WTC11 (cell line): ENCODE data around the gene SENP8. TPM values are rescaled to one million over a fixed set of nuclear protein-coding genes. Genes with fewer than 3 reads are reported as not detected.

Experiments used
- ATAC-seq: fragments of 200-7000 bp; cut with Tn5 transposase; 2 replicates; pipeline ENCODE4 v1.10.0; 2021; ENCODE audit warnings: mild to moderate bottlenecking, moderate library complexity
- CTCF ChIA-PET: fragments of 300-600 bp; sonication (Branson Sonifier 250); formaldehyde crosslinking; loops from one replicate; lab custom pipeline; 2021; ENCODE audit warnings: antibody characterized with exemption; lab: Charles Lee
- POLR2A ChIA-PET: fragments of 350-600 bp; sonication (Branson Sonifier 250); formaldehyde crosslinking; loops from one replicate; lab custom pipeline; 2021; ENCODE audit warnings: antibody characterized with exemption; lab: Charles Lee
- DNase-seq: peaks from one replicate; pipeline ENCODE4 v3.0.0; 2021; ENCODE audit warnings: low spot score
- H3K27ac Mint-ChIP-seq: 2 replicates; pipeline ENCODE4 v1.8.0; 2021; ENCODE audit warnings: mixed read lengths
- H3K27me3 Mint-ChIP-seq: 2 replicates; pipeline ENCODE4 v1.8.0; 2021; ENCODE audit warnings: low read depth, mild to moderate bottlenecking, moderate library complexity, mixed read lengths
- H3K36me3 Mint-ChIP-seq: 2 replicates; pipeline ENCODE4 v1.8.0; 2021; ENCODE audit warnings: mixed read lengths
- H3K4me1 Mint-ChIP-seq: 2 replicates; pipeline ENCODE4 v1.8.0; 2022; ENCODE audit warnings: mixed read lengths
- H3K4me3 Mint-ChIP-seq: 2 replicates; pipeline ENCODE4 v1.8.0; 2021; ENCODE audit warnings: mild to moderate bottlenecking, moderate library complexity, mixed read lengths
- H3K9me3 Mint-ChIP-seq: 2 replicates; pipeline ENCODE4 v1.8.0; 2021; ENCODE audit warnings: mixed read lengths
- ATF1 ChIP-seq: sonication (generic); formaldehyde crosslinking; IDR thresholded peaks from 2 replicates; pipeline ENCODE4 v1.8.1; 2023; ENCODE audit warnings: mild to moderate bottlenecking, moderate library complexity, missing genetic modification reagents
- CBFB ChIP-seq: sonication (generic); formaldehyde crosslinking; IDR thresholded peaks from 2 replicates; pipeline ENCODE4 v1.8.1; 2022; ENCODE audit warnings: mild to moderate bottlenecking, low read depth, missing genetic modification reagents
- ELF4 ChIP-seq: sonication (generic); formaldehyde crosslinking; IDR thresholded peaks from 2 replicates; pipeline ENCODE4 v1.8.1; 2022; ENCODE audit warnings: low read depth, mild to moderate bottlenecking, moderate library complexity, missing genetic modification reagents
- GRHL2 ChIP-seq: fragments of 250-450 bp; sonication (Bioruptor Pico); IDR thresholded peaks from 2 replicates; pipeline ENCODE4 v1.8.0; 2022; ENCODE audit warnings: mild to moderate bottlenecking, moderate library complexity; ENCODE audit not compliant: insufficient replicate concordance, severe bottlenecking
- MYBL2 ChIP-seq: sonication (generic); formaldehyde crosslinking; IDR thresholded peaks from 2 replicates; pipeline ENCODE4 v1.8.1; 2023; ENCODE audit warnings: mild to moderate bottlenecking, moderate library complexity, missing genetic modification reagents
- PRRX2 ChIP-seq: fragments of 250-450 bp; sonication (Bioruptor Pico); IDR thresholded peaks from 2 replicates; pipeline ENCODE4 v1.8.0; 2021; ENCODE audit warnings: mild to moderate bottlenecking
- TCF7 ChIP-seq: sonication (generic); formaldehyde crosslinking; IDR thresholded peaks from 2 replicates; pipeline ENCODE4 v1.8.0; 2022; ENCODE audit warnings: mild to moderate bottlenecking, low read depth, missing genetic modification reagents, moderate library complexity
- ZNF423 ChIP-seq: fragments of 250-450 bp; sonication (Bioruptor Pico); IDR thresholded peaks from 2 replicates; pipeline ENCODE4 v2.1.2; 2022; ENCODE audit warnings: mild to moderate bottlenecking, moderate library complexity
- ZNF671 ChIP-seq: fragments of 250-450 bp; sonication (Bioruptor Pico); IDR thresholded peaks from 2 replicates; pipeline ENCODE4 v1.8.0; 2021; ENCODE audit warnings: mild to moderate bottlenecking
- total RNA-seq: library from RNA; stranded (reverse); gene quantifications from 3 replicates; pipeline ENCODE4 v1.2.3, GENCODE V29; 2021
- TF ChIP-seq, protein P1 (sequence below): fragments of 250-450 bp; sonication (Bioruptor Pico); IDR thresholded peaks from 2 replicates; pipeline ENCODE4 v1.9.0; 2021; ENCODE audit warnings: mild to moderate bottlenecking
- TF ChIP-seq, protein P2 (sequence below): sonication (generic); formaldehyde crosslinking; IDR thresholded peaks from 2 replicates; pipeline ENCODE4 v1.8.0; 2023; ENCODE audit warnings: mild to moderate bottlenecking, missing genetic modification reagents
- TF ChIP-seq, protein P3 (sequence below): fragments of 250-450 bp; sonication (Bioruptor Pico); IDR thresholded peaks from 2 replicates; pipeline ENCODE4 v1.9.0; 2021; ENCODE audit warnings: mild to moderate bottlenecking
- TF ChIP-seq, protein P4 (sequence below): sonication (generic); formaldehyde crosslinking; IDR thresholded peaks from 2 replicates; pipeline ENCODE4 v1.8.1; 2023; ENCODE audit warnings: mild to moderate bottlenecking, missing genetic modification reagents, moderate library complexity
- TF ChIP-seq, protein P5 (sequence below): sonication (generic); formaldehyde crosslinking; IDR thresholded peaks from 2 replicates; pipeline ENCODE4 v1.8.1; 2023; ENCODE audit warnings: mild to moderate bottlenecking, missing genetic modification reagents, moderate library complexity
- TF ChIP-seq, protein P6 (sequence below): sonication (generic); formaldehyde crosslinking; IDR thresholded peaks from 2 replicates; pipeline ENCODE4 v1.8.1; 2023; ENCODE audit warnings: mild to moderate bottlenecking, missing genetic modification reagents
- TF ChIP-seq, protein P7 (sequence below): sonication (generic); formaldehyde crosslinking; IDR thresholded peaks from 2 replicates; pipeline ENCODE4 v1.8.1; 2022; ENCODE audit warnings: mild to moderate bottlenecking, moderate library complexity, missing genetic modification reagents

SENP8 gene
- total RNA-seq, 1 experiment from 2014 or later = 6.3 TPM

DNA sequence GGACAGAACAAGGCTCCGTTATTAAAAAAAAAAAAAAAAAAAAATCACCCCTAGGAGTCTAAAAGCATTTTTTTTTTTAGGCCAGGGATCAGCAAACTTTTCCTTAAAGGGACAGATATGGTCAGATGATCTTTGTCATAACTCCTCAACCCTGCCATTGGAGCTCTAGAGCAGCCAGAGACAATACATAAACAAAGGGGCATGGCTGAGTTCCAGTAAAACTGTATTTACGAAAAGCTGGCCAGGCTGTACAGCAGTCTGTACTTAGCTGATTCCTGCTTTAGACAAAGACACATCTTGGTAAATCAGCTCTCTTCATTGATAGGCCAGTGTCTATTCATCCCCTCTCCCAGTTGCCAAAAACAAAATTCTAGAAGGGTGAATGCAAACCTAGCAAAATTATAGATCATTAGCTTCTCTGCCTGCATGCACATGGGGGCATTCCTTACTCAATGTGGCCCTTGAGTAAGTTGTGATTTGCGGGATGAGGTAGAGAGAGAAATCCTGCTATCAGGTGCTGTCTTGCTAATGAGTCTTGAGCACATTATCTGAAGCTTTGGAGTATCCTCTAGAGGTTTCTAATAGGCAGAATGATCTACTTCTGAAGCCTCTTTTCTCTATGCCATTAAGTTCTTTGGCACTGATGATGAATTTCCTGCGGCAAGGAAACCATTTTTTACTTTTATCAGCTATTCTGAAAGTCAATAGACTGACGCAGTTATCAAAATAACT lies 35.2 kb downstream of the SENP8 start (continued):
- TF ChIP-seq, protein P1, sequence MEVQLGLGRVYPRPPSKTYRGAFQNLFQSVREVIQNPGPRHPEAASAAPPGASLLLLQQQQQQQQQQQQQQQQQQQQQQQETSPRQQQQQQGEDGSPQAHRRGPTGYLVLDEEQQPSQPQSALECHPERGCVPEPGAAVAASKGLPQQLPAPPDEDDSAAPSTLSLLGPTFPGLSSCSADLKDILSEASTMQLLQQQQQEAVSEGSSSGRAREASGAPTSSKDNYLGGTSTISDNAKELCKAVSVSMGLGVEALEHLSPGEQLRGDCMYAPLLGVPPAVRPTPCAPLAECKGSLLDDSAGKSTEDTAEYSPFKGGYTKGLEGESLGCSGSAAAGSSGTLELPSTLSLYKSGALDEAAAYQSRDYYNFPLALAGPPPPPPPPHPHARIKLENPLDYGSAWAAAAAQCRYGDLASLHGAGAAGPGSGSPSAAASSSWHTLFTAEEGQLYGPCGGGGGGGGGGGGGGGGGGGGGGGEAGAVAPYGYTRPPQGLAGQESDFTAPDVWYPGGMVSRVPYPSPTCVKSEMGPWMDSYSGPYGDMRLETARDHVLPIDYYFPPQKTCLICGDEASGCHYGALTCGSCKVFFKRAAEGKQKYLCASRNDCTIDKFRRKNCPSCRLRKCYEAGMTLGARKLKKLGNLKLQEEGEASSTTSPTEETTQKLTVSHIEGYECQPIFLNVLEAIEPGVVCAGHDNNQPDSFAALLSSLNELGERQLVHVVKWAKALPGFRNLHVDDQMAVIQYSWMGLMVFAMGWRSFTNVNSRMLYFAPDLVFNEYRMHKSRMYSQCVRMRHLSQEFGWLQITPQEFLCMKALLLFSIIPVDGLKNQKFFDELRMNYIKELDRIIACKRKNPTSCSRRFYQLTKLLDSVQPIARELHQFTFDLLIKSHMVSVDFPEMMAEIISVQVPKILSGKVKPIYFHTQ (CRISPR knock-in tag) = no peak
- TF ChIP-seq ZNF671 = no peak
- TF ChIP-seq MYBL2 (CRISPR knock-in tag) = no peak
- TF ChIP-seq ATF1 (CRISPR knock-in tag) = no peak
- no peak for TF ChIP-seq TCF7 (CRISPR knock-in tag)
- TF ChIP-seq GRHL2 (CRISPR knock-in tag) = no peak
- TF ChIP-seq, protein P2, sequence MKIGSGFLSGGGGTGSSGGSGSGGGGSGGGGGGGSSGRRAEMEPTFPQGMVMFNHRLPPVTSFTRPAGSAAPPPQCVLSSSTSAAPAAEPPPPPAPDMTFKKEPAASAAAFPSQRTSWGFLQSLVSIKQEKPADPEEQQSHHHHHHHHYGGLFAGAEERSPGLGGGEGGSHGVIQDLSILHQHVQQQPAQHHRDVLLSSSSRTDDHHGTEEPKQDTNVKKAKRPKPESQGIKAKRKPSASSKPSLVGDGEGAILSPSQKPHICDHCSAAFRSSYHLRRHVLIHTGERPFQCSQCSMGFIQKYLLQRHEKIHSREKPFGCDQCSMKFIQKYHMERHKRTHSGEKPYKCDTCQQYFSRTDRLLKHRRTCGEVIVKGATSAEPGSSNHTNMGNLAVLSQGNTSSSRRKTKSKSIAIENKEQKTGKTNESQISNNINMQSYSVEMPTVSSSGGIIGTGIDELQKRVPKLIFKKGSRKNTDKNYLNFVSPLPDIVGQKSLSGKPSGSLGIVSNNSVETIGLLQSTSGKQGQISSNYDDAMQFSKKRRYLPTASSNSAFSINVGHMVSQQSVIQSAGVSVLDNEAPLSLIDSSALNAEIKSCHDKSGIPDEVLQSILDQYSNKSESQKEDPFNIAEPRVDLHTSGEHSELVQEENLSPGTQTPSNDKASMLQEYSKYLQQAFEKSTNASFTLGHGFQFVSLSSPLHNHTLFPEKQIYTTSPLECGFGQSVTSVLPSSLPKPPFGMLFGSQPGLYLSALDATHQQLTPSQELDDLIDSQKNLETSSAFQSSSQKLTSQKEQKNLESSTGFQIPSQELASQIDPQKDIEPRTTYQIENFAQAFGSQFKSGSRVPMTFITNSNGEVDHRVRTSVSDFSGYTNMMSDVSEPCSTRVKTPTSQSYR (CRISPR knock-in tag) = no peak
- TF ChIP-seq, protein P3, sequence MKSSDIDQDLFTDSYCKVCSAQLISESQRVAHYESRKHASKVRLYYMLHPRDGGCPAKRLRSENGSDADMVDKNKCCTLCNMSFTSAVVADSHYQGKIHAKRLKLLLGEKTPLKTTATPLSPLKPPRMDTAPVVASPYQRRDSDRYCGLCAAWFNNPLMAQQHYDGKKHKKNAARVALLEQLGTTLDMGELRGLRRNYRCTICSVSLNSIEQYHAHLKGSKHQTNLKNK (CRISPR knock-in tag) = no peak
- TF ChIP-seq, protein P4, sequence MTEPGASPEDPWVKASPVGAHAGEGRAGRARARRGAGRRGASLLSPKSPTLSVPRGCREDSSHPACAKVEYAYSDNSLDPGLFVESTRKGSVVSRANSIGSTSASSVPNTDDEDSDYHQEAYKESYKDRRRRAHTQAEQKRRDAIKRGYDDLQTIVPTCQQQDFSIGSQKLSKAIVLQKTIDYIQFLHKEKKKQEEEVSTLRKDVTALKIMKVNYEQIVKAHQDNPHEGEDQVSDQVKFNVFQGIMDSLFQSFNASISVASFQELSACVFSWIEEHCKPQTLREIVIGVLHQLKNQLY (CRISPR knock-in tag) = no peak
- no peak for TF ChIP-seq PRRX2 (CRISPR knock-in tag)

DNA sequence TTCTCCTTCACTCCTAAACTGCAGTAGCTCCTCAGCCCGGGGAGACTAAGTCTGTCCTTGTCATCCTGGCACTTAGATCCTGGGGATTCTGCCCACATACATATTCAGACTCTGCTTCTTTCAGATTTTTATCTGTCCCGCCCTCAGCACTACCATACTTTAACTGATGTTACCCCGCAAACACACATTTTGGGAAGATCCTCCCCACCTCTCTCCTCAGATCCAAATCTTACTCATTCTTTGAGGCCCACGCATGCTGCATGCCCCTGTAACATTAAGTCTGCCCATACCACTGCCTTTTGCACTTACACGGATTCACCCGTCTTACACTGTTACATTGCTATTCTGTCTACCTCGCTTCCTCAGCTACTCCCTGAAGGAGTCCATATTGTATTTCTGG lies 36.1 kb downstream of the SENP8 start:
- CTCF ChIA-PET = no interaction called here
- TF ChIP-seq CBFB (no peak), ELF4 (CRISPR knock-in tag) (no peak), ATF1 (CRISPR knock-in tag) (no peak), ZNF423 (no peak)
- TF ChIP-seq, protein P5, sequence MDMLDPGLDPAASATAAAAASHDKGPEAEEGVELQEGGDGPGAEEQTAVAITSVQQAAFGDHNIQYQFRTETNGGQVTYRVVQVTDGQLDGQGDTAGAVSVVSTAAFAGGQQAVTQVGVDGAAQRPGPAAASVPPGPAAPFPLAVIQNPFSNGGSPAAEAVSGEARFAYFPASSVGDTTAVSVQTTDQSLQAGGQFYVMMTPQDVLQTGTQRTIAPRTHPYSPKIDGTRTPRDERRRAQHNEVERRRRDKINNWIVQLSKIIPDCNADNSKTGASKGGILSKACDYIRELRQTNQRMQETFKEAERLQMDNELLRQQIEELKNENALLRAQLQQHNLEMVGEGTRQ (CRISPR knock-in tag) = no peak
- TF ChIP-seq, protein P6, sequence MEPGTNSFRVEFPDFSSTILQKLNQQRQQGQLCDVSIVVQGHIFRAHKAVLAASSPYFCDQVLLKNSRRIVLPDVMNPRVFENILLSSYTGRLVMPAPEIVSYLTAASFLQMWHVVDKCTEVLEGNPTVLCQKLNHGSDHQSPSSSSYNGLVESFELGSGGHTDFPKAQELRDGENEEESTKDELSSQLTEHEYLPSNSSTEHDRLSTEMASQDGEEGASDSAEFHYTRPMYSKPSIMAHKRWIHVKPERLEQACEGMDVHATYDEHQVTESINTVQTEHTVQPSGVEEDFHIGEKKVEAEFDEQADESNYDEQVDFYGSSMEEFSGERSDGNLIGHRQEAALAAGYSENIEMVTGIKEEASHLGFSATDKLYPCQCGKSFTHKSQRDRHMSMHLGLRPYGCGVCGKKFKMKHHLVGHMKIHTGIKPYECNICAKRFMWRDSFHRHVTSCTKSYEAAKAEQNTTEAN (CRISPR knock-in tag) = no peak
- TF ChIP-seq, protein P4 (CRISPR knock-in tag) = no peak
- TF ChIP-seq, protein P7, sequence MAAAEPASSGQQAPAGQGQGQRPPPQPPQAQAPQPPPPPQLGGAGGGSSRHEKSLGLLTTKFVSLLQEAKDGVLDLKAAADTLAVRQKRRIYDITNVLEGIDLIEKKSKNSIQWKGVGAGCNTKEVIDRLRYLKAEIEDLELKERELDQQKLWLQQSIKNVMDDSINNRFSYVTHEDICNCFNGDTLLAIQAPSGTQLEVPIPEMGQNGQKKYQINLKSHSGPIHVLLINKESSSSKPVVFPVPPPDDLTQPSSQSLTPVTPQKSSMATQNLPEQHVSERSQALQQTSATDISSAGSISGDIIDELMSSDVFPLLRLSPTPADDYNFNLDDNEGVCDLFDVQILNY = no peak
- Mint-ChIP-seq H3K9me3 (peaks cover 4% of the 10 kb centered on the region; the same call in 1 of the 2 replicates), H3K4me3 (no peak overlapping the region), H3K4me1 (peaks cover 9% of the 10 kb centered on the region), H3K27ac (no peak overlapping the region), H3K36me3 (no peaks in the 10 kb centered on the region), H3K27me3 (no peaks in the 10 kb centered on the region; the same call in 1 of the 2 replicates)
- POLR2A ChIA-PET = no interaction called here
- DNase-seq (no peak), ATAC-seq (no peak)
